Caco-2 (cell line): ENCODE measurements around the gene NFIL3. TPM values are rescaled to one million over a fixed set of nuclear protein-coding genes. Genes with fewer than 3 reads are reported as not detected.
A peak's percentile ranks its signal among the peaks of the same experiment; 100 is the strongest.

ENCODE experiments used
- BruUV-seq: library from RNA; stranded (reverse); fragments of 400-500 nt; replicated peaks from 2 replicates; lab custom pipeline; 2021; lab: Mats Ljungman, UMichigan
- CTCF ChIA-PET: fragments of 300-600 bp; sonication (Branson Sonifier 250); formaldehyde crosslinking; loops from one replicate; lab custom pipeline; 2022; ENCODE audit warnings: antibody characterized with exemption; lab: Charles Lee
- POLR2A ChIA-PET: fragments of 300-600 bp; sonication (Branson Sonifier 250); formaldehyde crosslinking; loops from one replicate; lab custom pipeline; 2022; ENCODE audit warnings: antibody characterized with exemption; lab: Charles Lee
- DNase-seq, 2 experiments: peaks; one replicate each; pipeline versions ENCODE4 v3.0.0 to v3.0.0-alpha.2; 2020 to 2022
- H3K27me3 ChIP-seq: replicated peaks from 2 replicates; pipeline ENCODE4 v1.6.0; 2011; ENCODE audit warnings: low read length; ENCODE audit not compliant: control insufficient read depth, insufficient read depth
- H3K36me3 ChIP-seq: 2 replicates; pipeline ENCODE4 v1.5.1; 2011; ENCODE audit warnings: low read length; ENCODE audit not compliant: control insufficient read depth, insufficient read depth
- H3K4me1 ChIP-seq: fragments of 250-450 bp; sonication (Bioruptor Pico); 2 replicates; pipeline ENCODE4 v1.5.1; 2020; ENCODE audit warnings: mild to moderate bottlenecking
- H3K4me3 ChIP-seq: 2 replicates; pipeline ENCODE4 v1.5.1; 2011; ENCODE audit warnings: low read depth, mild to moderate bottlenecking, control low read depth, low read length
- H3K9me3 ChIP-seq: fragments of 250-450 bp; sonication (Bioruptor Pico); 2 replicates; pipeline ENCODE4 v1.5.1; 2020; ENCODE audit warnings: mild to moderate bottlenecking, moderate library complexity
- H3K27ac Mint-ChIP-seq: one replicate; pipeline ENCODE4 v1.8.0; 2022; ENCODE audit warnings: mixed read lengths; ENCODE audit not compliant: unreplicated experiment
- H3K27me3 Mint-ChIP-seq: one replicate; pipeline ENCODE4 v1.8.0; 2022; ENCODE audit warnings: mixed read lengths; ENCODE audit not compliant: insufficient read depth, unreplicated experiment
- H3K36me3 Mint-ChIP-seq: one replicate; pipeline ENCODE4 v1.8.0; 2022; ENCODE audit warnings: mild to moderate bottlenecking, mixed read lengths; ENCODE audit not compliant: insufficient read depth, unreplicated experiment
- H3K4me1 Mint-ChIP-seq: one replicate; pipeline ENCODE4 v1.8.0; 2022; ENCODE audit warnings: low read depth, mixed read lengths; ENCODE audit not compliant: unreplicated experiment
- H3K4me3 Mint-ChIP-seq: one replicate; pipeline ENCODE4 v1.8.0; 2022; ENCODE audit warnings: mild to moderate bottlenecking, moderate library complexity, mixed read lengths; ENCODE audit not compliant: unreplicated experiment
- H3K9me3 Mint-ChIP-seq: one replicate; pipeline ENCODE4 v1.8.0; 2022; ENCODE audit warnings: mixed read lengths; ENCODE audit not compliant: unreplicated experiment
- CTCF ChIP-seq, 2 experiments: fragments of 200-600 bp in 1 of 2; IDR thresholded peaks; 1 replicate in 1 of 2; 2 replicates in 1 of 2; pipeline versions ENCODE4 v1.5.1 to v1.8.0; 2011 to 2022; ENCODE audit warnings: antibody characterized with exemption in 1 of 2, control low read depth in 1 of 2, inconsistent platforms in 1 of 2, low read depth in 1 of 2, low read length in 1 of 2, mild to moderate bottlenecking in 1 of 2, moderate library complexity in 1 of 2; ENCODE audit not compliant: insufficient read depth in 1 of 2, severe bottlenecking in 1 of 2, unreplicated experiment in 1 of 2
- intact Hi-C: fragments of 100-400 bp; cut with micrococcal nuclease; formaldehyde crosslinking; loops from one replicate; pipeline ENCODE4 v1.10.0; 2022; ENCODE audit not compliant: unreplicated experiment
- total RNA-seq: library from RNA; stranded (reverse); gene quantifications from 2 replicates; pipeline ENCODE4 v1.2.3, GENCODE V29; 2022

The NFIL3 gene
- total RNA-seq, 1 experiment from 2014 or later = 13.5 TPM

GRCh38 chr9:91398926-91399325 is 24.7 kb downstream of the NFIL3 start:
- H3K27ac Mint-ChIP-seq = no peak overlapping the region
- Histone ChIP-seq H3K36me3 (no peaks in the 10 kb centered on the region), H3K27me3 (no peaks in the 10 kb centered on the region), H3K4me3 (no peak overlapping the region), H3K4me1 (peaks cover 9% of the 10 kb centered on the region; the same call in 1 of the 2 replicates), H3K9me3 (no peaks in the 10 kb centered on the region)
- no peaks in the 10 kb centered on the region for H3K27me3 Mint-ChIP-seq
- no peaks in the 10 kb centered on the region for H3K36me3 Mint-ChIP-seq
- no peaks in the 10 kb centered on the region for H3K9me3 Mint-ChIP-seq
- H3K4me1 Mint-ChIP-seq = no peaks in the 10 kb centered on the region
- ChIA-PET CTCF (no interaction called here), POLR2A (no interaction called here)
- DNase-seq = no peak
- intact Hi-C loops = no loop called here
- no peak for TF ChIP-seq CTCF (IDR thresholded peaks at IDR 0.05; ENCODE audit: insufficient read depth in 1 of 2, low read depth in 1 of 2, low read length in 1 of 2, severe bottlenecking in 1 of 2, unreplicated experiment in 1 of 2)
- BruUV-seq = no TSS peak
- no peak overlapping the region for H3K4me3 Mint-ChIP-seq

GRCh38 chr9:91395553-91396471 is 27.8 kb downstream of the NFIL3 start:
- Mint-ChIP-seq H3K9me3 (no peaks in the 10 kb centered on the region), H3K36me3 (no peaks in the 10 kb centered on the region), H3K27ac (no peak overlapping the region), H3K4me1 (no peaks in the 10 kb centered on the region), H3K4me3 (no peak overlapping the region), H3K27me3 (no peaks in the 10 kb centered on the region)
- Histone ChIP-seq H3K4me3 (no peak overlapping the region), H3K9me3 (no peaks in the 10 kb centered on the region), H3K4me1 (peaks cover 9% of the 10 kb centered on the region; the same call in 1 of the 2 replicates), H3K36me3 (no peaks in the 10 kb centered on the region), H3K27me3 (no peaks in the 10 kb centered on the region)
- ChIA-PET POLR2A (no interaction called here), CTCF (no interaction called here)
- TF ChIP-seq CTCF (IDR thresholded peaks at IDR 0.05; ENCODE audit: insufficient read depth in 1 of 2, low read depth in 1 of 2, low read length in 1 of 2, severe bottlenecking in 1 of 2, unreplicated experiment in 1 of 2) = no peak
- intact Hi-C loops = no loop called here
- DNase-seq = no peak
- BruUV-seq = no TSS peak

GRCh38 chr9:91395106-91395552 is 28.5 kb downstream of the NFIL3 start:
- no peak overlapping the region for H3K4me3 Mint-ChIP-seq
- H3K27me3 Mint-ChIP-seq = no peaks in the 10 kb centered on the region
- H3K36me3 Mint-ChIP-seq = no peaks in the 10 kb centered on the region
- DNase-seq = peak in 1 of 2 experiments; percentile 8
- no peaks in the 10 kb centered on the region for H3K9me3 ChIP-seq
- H3K27ac Mint-ChIP-seq = no peak overlapping the region
- ChIA-PET POLR2A (no interaction called here), CTCF (no interaction called here)
- no peaks in the 10 kb centered on the region for H3K27me3 ChIP-seq
- H3K9me3 Mint-ChIP-seq = no peaks in the 10 kb centered on the region
- TF ChIP-seq CTCF (IDR thresholded peaks at IDR 0.05; ENCODE audit: insufficient read depth in 1 of 2, low read depth in 1 of 2, low read length in 1 of 2, severe bottlenecking in 1 of 2, unreplicated experiment in 1 of 2) = no peak
- H3K36me3 ChIP-seq = no peaks in the 10 kb centered on the region
- no peaks in the 10 kb centered on the region for H3K4me1 Mint-ChIP-seq
- BruUV-seq = no TSS peak
- H3K4me1 ChIP-seq = peaks cover 9% of the 10 kb centered on the region; the same call in 1 of the 2 replicates
- intact Hi-C loops = no loop called here
- H3K4me3 ChIP-seq = no peak overlapping the region
